GM19043 (cell line): Measurements from ENCODE around the gene ANTKMT.
"Not testable (repeated sequence)": the region's sequence is repeated elsewhere in the genome, so short reads cannot be mapped to it uniquely, and the experiment has no call there.

Experiments
- ATAC-seq: cut with Tn5 transposase; IDR thresholded peaks from one replicate; pipeline ENCODE4 v1.9.1; 2021; ENCODE audit warnings: low read depth; ENCODE audit not compliant: unreplicated experiment

The ANTKMT gene

DNA sequence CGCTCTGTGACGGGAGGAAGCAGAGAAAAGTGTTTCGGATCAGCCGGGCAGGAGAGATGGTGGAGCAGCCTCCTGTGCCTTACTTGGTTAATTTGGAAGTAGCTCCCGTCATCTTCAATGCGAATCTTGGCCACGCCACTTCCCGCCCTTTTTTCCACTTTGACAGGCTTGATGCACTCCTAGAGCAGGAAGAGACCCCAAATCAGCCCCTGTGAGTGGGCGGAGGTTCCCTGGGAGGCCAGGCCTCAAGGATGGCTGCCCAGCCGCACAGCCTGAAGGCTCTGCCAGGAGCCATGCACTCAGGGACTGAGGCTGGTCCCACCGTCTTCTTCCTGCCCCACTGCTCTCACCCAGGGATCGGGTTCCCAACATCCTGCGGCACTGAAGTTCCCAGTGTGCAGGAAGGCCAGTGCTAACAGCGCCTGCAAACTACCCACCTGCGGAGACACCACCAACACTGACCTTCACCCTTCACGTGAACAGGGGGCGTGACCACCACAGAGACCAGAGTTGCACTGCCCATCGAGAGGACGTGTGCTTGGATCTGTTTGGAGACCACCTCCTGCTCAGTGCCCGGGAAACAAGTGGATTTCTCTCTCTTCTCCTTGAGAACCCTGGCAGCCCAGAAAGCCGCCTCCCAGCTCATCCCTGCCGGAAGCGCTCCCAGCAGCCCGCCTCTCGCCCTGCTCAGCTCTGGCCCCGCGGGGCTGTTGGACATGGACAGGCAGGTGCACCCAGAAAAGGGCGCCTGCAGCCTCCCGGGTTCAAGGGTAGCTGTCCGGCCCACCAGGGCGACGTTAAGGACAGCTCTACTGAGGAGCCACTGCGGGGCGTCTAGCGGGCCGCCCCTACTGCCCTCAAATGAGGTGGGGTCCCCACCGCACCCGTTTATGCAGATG, 18.9 kb downstream of the ANTKMT start:
- ATAC-seq: no peak

DNA sequence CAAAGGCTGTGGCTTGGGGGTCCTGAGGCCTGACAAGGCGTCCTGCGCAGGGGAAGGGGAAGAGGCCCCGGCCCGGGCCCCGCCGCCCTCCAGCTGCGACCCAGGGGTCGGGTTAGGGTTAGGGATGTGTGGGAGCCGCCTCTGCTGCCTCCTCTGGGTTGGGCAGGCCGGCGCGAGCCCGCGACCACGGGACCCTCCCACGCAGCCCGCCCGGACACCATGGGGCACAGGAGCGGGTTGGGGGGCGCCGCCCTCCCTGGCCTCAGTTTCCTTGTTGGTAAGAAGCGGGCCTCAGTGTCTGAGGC, 19.5 kb downstream of the ANTKMT start:
- no peak for ATAC-seq

DNA sequence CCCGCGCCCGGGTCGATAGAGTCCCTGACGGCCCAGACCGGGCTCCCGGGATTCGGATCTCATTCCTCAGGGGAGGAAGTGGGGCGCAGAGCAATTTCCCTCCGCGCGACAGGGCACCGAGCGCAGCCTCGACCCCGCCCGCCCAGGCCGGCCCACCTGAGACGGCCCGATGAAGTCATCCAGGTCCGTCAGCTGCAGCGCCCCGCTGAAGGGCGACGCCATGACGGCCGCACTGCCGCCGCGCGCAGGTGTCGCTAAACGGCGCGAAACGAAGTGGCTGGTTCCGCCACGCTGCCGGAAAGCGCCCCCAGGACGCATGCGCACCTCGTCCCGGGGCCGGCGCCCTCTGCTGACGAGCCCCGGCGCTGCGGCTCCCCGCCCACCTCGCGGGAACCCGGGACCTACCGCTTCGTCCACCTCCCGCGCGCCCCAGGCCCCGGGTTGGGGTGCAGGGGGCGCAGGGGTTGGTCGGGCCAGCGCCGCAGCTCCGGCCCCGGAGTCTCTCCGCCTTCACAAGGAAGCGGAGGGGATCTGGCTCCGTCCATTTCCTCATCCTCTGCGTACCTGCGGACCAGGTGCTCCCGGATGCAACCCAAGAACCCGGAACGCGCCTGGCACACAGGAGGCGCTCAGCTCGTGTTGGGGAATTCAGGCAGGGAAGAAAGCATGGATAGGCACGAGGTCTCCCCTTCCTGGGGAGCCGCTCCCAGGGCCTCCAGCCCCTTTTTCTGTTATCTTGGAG, 20.0 kb downstream of the ANTKMT start, which contains the start of gene CIAO3:
Gene CIAO3 (minus strand): TSS at position 234 of the 742 bp plus-strand sequence. CDS start 12 bp downstream, at position 222.
- ATAC-seq: peak; percentile 59

DNA sequence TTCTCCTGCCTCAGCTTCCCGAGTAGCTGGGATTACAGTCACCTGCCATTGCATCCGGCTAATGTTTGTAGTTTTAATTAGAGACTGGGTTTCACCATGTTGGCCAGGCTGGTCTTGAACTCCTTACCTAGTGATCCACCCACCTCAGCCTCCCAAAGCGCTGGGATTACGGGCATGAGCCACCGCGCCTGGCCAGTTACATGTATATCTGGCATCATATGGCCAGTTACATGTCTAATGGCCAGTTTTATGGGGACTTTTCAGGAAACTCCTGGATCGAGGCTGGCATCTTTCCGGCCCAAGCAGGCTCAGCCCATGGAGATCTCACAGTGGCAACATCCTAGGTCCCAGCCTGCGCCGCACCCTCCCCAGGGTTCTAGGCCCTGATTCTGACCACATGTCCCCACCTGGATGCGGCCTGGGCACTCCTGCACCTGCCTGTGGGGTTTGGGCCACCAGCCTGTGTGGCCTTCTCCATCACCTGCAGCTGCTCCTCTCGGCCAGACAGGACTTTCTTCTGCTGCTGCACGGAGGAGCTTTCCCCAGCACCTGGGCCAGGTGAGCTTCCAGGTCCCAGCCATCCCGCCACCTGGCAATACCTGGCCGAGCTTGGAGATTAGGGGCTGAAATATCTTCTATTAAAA, 21.2 kb downstream of the ANTKMT start:
- no peak for ATAC-seq

DNA sequence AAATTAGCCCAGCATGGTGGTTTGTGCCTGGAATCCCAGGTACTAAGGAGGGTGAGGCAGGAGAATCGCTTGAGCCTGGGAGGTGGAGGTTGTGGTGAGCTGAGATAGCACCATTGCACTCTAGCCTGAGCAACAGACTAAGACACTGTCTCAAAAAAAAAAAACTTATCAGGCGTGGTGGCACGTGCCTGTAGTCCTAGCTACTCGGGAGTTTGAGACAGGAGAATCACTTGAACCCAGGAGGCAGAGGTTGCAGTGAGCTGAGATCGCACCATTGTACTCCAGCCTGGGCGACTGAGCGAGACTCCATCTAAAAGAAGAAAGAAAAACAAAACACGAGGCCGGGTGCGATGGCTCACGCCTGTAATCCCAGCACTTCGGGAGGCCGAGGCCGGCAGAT, 21.9 kb downstream of the ANTKMT start:
- not testable (repeated sequence) for ATAC-seq

GRCh38 chr16:743794-744500, 23.0 kb downstream of the ANTKMT start:
- ATAC-seq: no peak

DNA sequence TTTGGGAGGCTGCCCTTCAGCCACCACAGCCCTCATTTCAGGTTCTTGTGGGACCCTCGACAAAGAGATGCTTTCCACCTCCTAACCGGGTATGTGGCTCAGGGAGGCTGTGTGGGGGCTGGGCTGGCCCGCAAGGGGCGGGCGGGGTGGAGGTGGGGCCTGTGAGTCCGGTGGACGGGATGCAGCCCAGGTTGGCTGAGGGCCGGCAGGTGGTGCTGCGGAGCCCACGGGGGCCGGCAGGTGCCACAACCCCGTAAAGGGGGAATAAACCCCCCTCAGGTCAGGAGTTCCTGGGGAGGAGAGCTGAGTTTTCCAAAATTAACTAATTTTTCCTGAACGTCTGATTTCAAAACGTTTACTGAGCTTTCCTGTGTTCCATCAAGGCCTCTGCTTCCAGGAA, 24.8 kb downstream of the ANTKMT start:
- no peak for ATAC-seq

DNA sequence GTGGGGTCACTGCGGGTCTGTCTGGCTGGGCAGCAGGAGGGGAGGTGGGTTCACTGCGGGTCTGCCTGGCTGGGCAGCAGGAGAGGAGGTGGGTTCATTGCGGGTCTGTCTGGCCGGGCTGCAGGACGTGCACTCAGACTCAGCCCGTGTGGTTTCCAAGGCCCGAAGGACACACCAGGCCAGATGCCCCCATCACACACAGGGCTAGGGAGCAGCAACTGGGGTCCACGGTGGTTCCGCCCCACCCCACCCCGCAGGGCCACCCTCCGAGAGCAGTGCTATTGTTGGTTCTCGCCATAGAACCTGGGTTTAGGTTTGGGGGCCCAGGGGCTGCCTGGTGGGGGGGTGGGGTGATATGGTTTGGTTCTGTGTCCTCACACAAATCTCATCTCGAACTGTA, 25.7 kb downstream of the ANTKMT start:
- ATAC-seq: no peak

DNA sequence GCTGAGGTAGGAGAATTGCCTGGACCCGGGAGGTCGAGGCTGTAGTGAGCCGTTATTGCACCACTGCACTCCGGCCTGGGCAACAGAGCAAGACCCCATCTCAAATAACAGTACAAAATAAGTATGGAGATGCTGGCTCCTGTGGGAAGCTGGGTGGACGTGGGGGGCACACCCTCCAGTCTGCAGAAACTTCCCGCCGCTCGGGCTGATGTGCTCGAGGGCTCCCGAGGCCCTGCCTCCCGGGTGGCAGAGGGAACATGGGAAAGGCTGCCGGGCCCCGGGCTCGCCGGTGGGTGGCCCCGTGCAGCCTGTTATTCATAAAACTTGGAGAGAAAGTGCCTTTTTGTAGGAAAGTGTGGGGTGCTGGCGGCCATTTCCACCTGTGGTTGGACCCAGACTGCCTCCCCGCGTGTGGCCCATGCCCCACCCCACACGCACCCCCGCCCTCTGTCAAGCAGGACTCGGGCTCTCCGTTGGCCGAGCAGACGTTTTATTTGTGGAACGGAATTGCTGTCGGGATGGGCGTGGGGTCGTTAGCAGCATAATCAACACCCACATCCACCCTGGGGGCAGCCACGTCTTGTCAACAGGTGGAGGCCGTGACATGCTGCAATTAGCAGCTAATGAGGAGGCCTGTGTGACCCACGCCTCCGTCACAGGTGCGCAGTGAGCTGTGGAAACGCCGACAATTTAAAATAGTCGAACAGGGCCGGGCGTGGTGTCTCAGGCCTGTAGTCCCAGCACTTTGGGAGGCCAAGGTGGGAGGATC, 27.2 kb downstream of the ANTKMT start:
- ATAC-seq: no peak

GRCh38 chr16:749010-749409, 28.1 kb downstream of the ANTKMT start:
- ATAC-seq: no peak

GRCh38 chr16:750485-750884, 29.5 kb downstream of the ANTKMT start:
- no peak for ATAC-seq

GRCh38 chr16:751152-752006, 30.4 kb downstream of the ANTKMT start:
- no peak for ATAC-seq

GRCh38 chr16:752007-752312, 31.0 kb downstream of the ANTKMT start:
- no peak for ATAC-seq

DNA sequence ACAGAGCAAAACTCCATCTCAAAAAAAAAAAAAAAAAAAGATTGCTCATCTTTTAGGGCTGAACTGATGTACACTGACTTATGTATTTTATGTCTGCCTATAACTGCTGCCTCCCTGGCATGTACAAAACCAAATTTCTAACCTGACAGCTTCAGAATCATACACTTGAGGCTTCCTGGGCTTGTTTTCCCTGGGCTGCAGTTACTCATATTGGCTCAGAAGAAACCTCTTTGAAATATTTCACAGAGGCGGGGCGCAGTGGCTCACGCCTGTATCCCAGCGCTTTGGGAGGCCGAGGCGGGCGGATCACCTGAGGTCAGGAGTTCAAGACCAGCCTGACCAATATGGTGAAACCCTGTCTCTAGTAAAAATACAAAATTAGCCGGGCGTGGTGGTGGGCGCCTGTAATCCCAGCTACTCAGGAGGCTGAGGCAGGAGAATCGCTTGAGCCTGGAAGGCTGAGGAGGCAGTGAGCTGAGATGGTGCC, 33.2 kb downstream of the ANTKMT start:
- ATAC-seq: not testable (repeated sequence)

- no peak for ATAC-seq
Observed at GRCh38 chr16:754656-755055, 33.7 kb downstream of the ANTKMT start.

GRCh38 chr16:756428-756827, 35.5 kb downstream of the ANTKMT start:
- no peak for ATAC-seq

- no peak for ATAC-seq
Observed at GRCh38 chr16:759110-759910, 38.4 kb downstream of the ANTKMT start.

DNA sequence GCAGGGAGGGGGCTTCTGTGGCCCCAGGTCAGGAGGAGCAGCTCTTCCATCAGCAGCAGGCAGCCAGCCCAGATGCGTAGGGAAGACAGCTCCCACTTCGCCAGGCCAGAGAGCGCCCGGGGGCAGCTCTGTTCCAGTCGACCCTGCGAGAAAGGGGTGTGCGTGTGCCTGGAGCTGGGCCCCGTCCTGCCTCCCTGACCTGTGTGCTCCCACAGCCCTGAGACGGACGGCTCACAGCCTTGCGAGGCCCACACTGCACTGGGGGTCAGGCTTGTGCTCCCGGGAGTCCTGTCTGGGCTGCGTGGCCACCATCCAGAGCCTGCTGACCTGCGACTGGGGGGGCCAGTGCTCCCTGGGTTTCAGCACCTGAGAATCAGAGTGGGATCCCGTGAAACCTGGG, 39.1 kb downstream of the ANTKMT start:
- no peak for ATAC-seq
